SK-N-SH (cell line): Measurements from ENCODE around the gene COX4I1. TPM values are rescaled to one million over a fixed set of nuclear protein-coding genes. Genes with fewer than 3 reads are reported as not detected.

Experiments
- CTCF ChIA-PET: fragments of 300-600, 350-600 bp; formaldehyde crosslinking; extraction: SDS; loops from one replicate; lab custom pipeline; 2021; lab: Yijun Ruan, JAX
- POLR2A ChIA-PET: fragments of 350-600 bp; sonication (Branson Sonifier 250); formaldehyde crosslinking; extraction: SDS; loops from one replicate; lab custom pipeline; 2020; ENCODE audit warnings: antibody characterized with exemption, inconsistent platforms; lab: Yijun Ruan, JAX
- DNase-seq: peaks from one replicate; pipeline ENCODE4 v3.0.0; 2012
- H2AFZ ChIP-seq: fragments of 200-600 bp; sonication (generic); 2 replicates; pipeline ENCODE4 v1.8.1; 2016; ENCODE audit warnings: antibody characterized with exemption, mild to moderate bottlenecking, low read depth
- H3F3A ChIP-seq: fragments of 200-600 bp; sonication (generic); replicated peaks from 2 replicates; pipeline ENCODE3; 2016; ENCODE audit warnings: antibody characterized with exemption, mild to moderate bottlenecking; ENCODE audit not compliant: insufficient read depth
- H3K27ac ChIP-seq, 2 experiments: fragments of 200-500 bp in 1 of 2; fragments of 200-600 bp in 1 of 2; sonication (Bioruptor generic) in 1 of 2; sonication (generic), shearing (Covaris generic) in 1 of 2; 2 replicates each; pipeline versions ENCODE4 v1.5.1 to v1.6.1; 2014 to 2016; ENCODE audit warnings: low read depth in 2 of 2, inconsistent platforms in 1 of 2, low read length in 1 of 2, mild to moderate bottlenecking in 1 of 2, mixed read lengths in 1 of 2
- H3K27me3 ChIP-seq: fragments of 200-600 bp; sonication (generic), shearing (Covaris generic); 2 replicates; pipeline ENCODE4 v1.6.1; 2016; ENCODE audit warnings: mixed run types; ENCODE audit not compliant: insufficient read depth
- H3K36me3 ChIP-seq, 2 experiments: fragments of 200-500 bp in 1 of 2; fragments of 200-600 bp in 1 of 2; sonication (Bioruptor generic) in 1 of 2; sonication (generic) in 1 of 2; replicated peaks in 1 of 2; 2 replicates each; pipeline versions ENCODE3 to v1.5.1; 2014 to 2016; ENCODE audit warnings: low read length in 1 of 2, mild to moderate bottlenecking in 1 of 2; ENCODE audit not compliant: insufficient read depth in 2 of 2, control insufficient read depth in 1 of 2
- H3K4me1 ChIP-seq, 2 experiments: fragments of 200-500 bp in 1 of 2; fragments of 200-600 bp in 1 of 2; sonication (Bioruptor generic) in 1 of 2; sonication (generic), shearing (Covaris generic) in 1 of 2; 2 replicates each; pipeline versions ENCODE4 v1.5.1 to v1.6.1; 2014 to 2016; ENCODE audit warnings: low read depth in 1 of 2, low read length in 1 of 2, mixed run types in 1 of 2; ENCODE audit not compliant: insufficient read depth in 2 of 2, control insufficient read depth in 1 of 2
- H3K4me2 ChIP-seq: fragments of 200-600 bp; sonication (generic), shearing (Covaris generic); 2 replicates; pipeline ENCODE4 v1.6.1; 2017; ENCODE audit warnings: mixed run types
- H3K4me3 ChIP-seq, 2 experiments: fragments of 200-500 bp in 1 of 2; fragments of 200-600 bp in 1 of 2; sonication (Bioruptor generic) in 1 of 2; sonication (generic), shearing (Covaris generic) in 1 of 2; 2 replicates each; pipeline versions ENCODE4 v1.5.1 to v1.8.1; 2014 to 2016; ENCODE audit warnings: low read depth in 2 of 2, inconsistent platforms in 1 of 2, low read length in 1 of 2, mild to moderate bottlenecking in 1 of 2, mixed read lengths in 1 of 2, moderate library complexity in 1 of 2
- H3K79me2 ChIP-seq: fragments of 200-600 bp; sonication (generic); 2 replicates; pipeline ENCODE4 v1.8.1; 2017; ENCODE audit warnings: mild to moderate bottlenecking; ENCODE audit not compliant: insufficient read depth
- H3K9ac ChIP-seq: fragments of 200-600 bp; sonication (generic); 2 replicates; pipeline ENCODE4 v1.6.1; 2017; ENCODE audit warnings: mixed run types
- H3K9me2 ChIP-seq: fragments of 200-600 bp; sonication (generic); 2 replicates; pipeline ENCODE4 v1.6.1; 2017; ENCODE audit warnings: mixed run types
- H3K9me3 ChIP-seq: fragments of 200-600 bp; sonication (generic); 2 replicates; pipeline ENCODE4 v1.6.1; 2017; ENCODE audit warnings: mixed run types, mild to moderate bottlenecking, moderate library complexity
- H4K20me1 ChIP-seq: fragments of 200-600 bp; sonication (generic); 2 replicates; pipeline ENCODE4 v1.6.1; 2017; ENCODE audit warnings: mild to moderate bottlenecking, mixed run types; ENCODE audit not compliant: insufficient read depth
- CHD2 ChIP-seq: fragments of 150-350 bp; IDR thresholded peaks from 2 replicates; pipeline ENCODE4 v1.6.1; 2018; ENCODE audit warnings: low read length; ENCODE audit not compliant: partially characterized antibody
- CTCF ChIP-seq: fragments of 200-600 bp; sonication (generic); IDR thresholded peaks from 2 replicates; pipeline ENCODE4 v1.6.1; 2017; ENCODE audit warnings: antibody characterized with exemption, mild to moderate bottlenecking, moderate library complexity
- ELF1 ChIP-seq: IDR thresholded peaks from 2 replicates; pipeline ENCODE4 v1.4.0; 2012
- EP300 ChIP-seq, 2 experiments: IDR thresholded peaks; 2 replicates each; pipeline versions ENCODE4 v1.4.0 to v1.6.1; 2012; ENCODE audit warnings: borderline replicate concordance in 1 of 2, low read depth in 1 of 2, low read length in 1 of 2
- EZH2phosphoT487 ChIP-seq: fragments of 200-600 bp; sonication (generic); IDR thresholded peaks from 2 replicates; pipeline ENCODE4 v1.6.1; 2017; ENCODE audit warnings: low read depth, mixed run types, mild to moderate bottlenecking, antibody characterized with exemption, moderate library complexity, borderline replicate concordance
- FOXM1 ChIP-seq: IDR thresholded peaks from 2 replicates; pipeline ENCODE4 v1.4.0; 2012; ENCODE audit warnings: low read depth, mild to moderate bottlenecking
- JUND ChIP-seq: IDR thresholded peaks from 2 replicates; pipeline ENCODE4 v1.4.0; 2012
- MEF2A ChIP-seq: IDR thresholded peaks from 2 replicates; pipeline ENCODE4 v1.4.0; 2012; ENCODE audit warnings: low read depth, borderline replicate concordance
- MXI1 ChIP-seq: IDR thresholded peaks from 2 replicates; pipeline ENCODE4 v1.6.1; 2012; ENCODE audit warnings: mild to moderate bottlenecking, low read depth, low read length, improper control_type of control experiment
- NFIC ChIP-seq: IDR thresholded peaks from 2 replicates; pipeline ENCODE4 v1.4.0; 2012; ENCODE audit warnings: borderline replicate concordance
- NRF1 ChIP-seq: IDR thresholded peaks from 2 replicates; pipeline ENCODE4 v1.6.1; 2012; ENCODE audit warnings: low read depth, mild to moderate bottlenecking, low read length
- PBX3 ChIP-seq: IDR thresholded peaks from 2 replicates; pipeline ENCODE4; 2012
- POLR2AphosphoS5 ChIP-seq: IDR thresholded peaks from 2 replicates; pipeline ENCODE4 v1.6.1; 2012; ENCODE audit warnings: low read depth, low read length
- RAD21 ChIP-seq: IDR thresholded peaks from 2 replicates; pipeline ENCODE4 v1.6.1; 2012; ENCODE audit warnings: mild to moderate bottlenecking, low read length
- RCOR1 ChIP-seq: fragments of 150-350 bp; IDR thresholded peaks from 2 replicates; pipeline ENCODE4 v1.6.1; 2017; ENCODE audit warnings: antibody characterized with exemption, low read length
- REST ChIP-seq: IDR thresholded peaks from 2 replicates; pipeline ENCODE4 v1.6.1; 2012; ENCODE audit warnings: mild to moderate bottlenecking, low read depth, low read length, moderate library complexity
- SIN3A ChIP-seq: IDR thresholded peaks from 2 replicates; pipeline ENCODE4 v1.6.1; 2012; ENCODE audit warnings: low read depth, mild to moderate bottlenecking, low read length, moderate library complexity, borderline replicate concordance
- SMC3 ChIP-seq: IDR thresholded peaks from 2 replicates; pipeline ENCODE4 v1.6.1; 2012; ENCODE audit warnings: low read depth, low read length, improper control_type of control experiment
- TAF1 ChIP-seq: IDR thresholded peaks from 2 replicates; pipeline ENCODE4 v1.6.1; 2012; ENCODE audit warnings: low read depth, mild to moderate bottlenecking, low read length, moderate library complexity, borderline replicate concordance
- TEAD4 ChIP-seq: IDR thresholded peaks from 2 replicates; pipeline ENCODE4 v1.4.0; 2012; ENCODE audit warnings: mild to moderate bottlenecking, borderline replicate concordance; ENCODE audit not compliant: insufficient read depth
- USF1 ChIP-seq: IDR thresholded peaks from 2 replicates; pipeline ENCODE4 v1.4.0; 2012; ENCODE audit warnings: low read depth, borderline replicate concordance
- YY1 ChIP-seq: IDR thresholded peaks from 2 replicates; pipeline ENCODE4 v1.4.0; 2012; ENCODE audit warnings: low read depth, mild to moderate bottlenecking
- WGBS: methylation state at CpG from one replicate; pipeline ENCODE4 v1.1.6; 2017; ENCODE audit warnings: low lambda C conversion rate; 5-methylcytosine and 5-hydroxymethylcytosine counted together
- polyA plus RNA-seq, 3 experiments: library from polyadenylated mRNA; depleted of rRNA; stranded (reverse); fragments of >200 nt; gene quantifications; 2 replicates each; pipeline ENCODE4 v1.2.3, GENCODE V29; 2012

The COX4I1 gene
- polyA plus RNA-seq, 1 of the 3 experiments (the other 2 are of a cell fraction) = 1,294 TPM

- no peak for TF ChIP-seq REST
- TF ChIP-seq TEAD4 = no peak
Observed at GRCh38 chr16:85824161-85825135, 25.0 kb downstream of the COX4I1 start (continued).

DNA sequence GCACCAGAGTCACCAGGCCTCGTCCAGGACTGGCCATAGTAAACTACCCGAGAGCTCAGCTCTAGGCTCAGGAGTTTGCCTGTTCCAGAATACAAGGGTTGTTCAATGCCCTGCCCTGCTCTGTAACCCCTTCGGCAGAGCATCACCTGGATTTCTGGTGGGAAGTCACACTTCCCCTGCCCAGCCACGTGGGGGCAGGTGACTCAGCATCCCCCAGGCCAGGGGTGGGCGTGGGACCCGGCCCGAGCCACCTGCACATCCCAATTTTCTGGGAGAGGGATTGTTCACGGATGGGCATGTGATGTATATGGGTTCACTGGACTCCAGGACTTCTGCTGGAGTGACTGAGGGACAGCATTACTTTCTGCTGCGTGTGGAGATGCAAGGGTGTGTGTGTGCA is 25.8 kb downstream of the COX4I1 start:
- Histone ChIP-seq H3K36me3 (no peaks in the 10 kb centered on the region), H4K20me1 (no peaks in the 10 kb centered on the region), H3K4me3 (no peak overlapping the region), H3K9ac (no peak overlapping the region), H3K9me2 (no peaks in the 10 kb centered on the region), H2AFZ (no peak overlapping the region), H3K79me2 (no peaks in the 10 kb centered on the region), H3K27me3 (peaks cover 64% of the 10 kb centered on the region), H3K27ac (no peak overlapping the region)
- POLR2A ChIA-PET = no interaction called here
- TF ChIP-seq CTCF = no peak; the same call in 1 of the 2 replicates
- TF ChIP-seq POLR2AphosphoS5 = no peak
- no peak for TF ChIP-seq NRF1
- no peak for TF ChIP-seq MXI1
- no peak for TF ChIP-seq USF1
- TF ChIP-seq SIN3A = no peak
- no peak for TF ChIP-seq EP300 (IDR thresholded peaks at IDR 0.05; ENCODE audit: borderline replicate concordance in 1 of 2, low read depth in 1 of 2, low read length in 1 of 2)
- no peak for TF ChIP-seq NFIC
- no peak for TF ChIP-seq EZH2phosphoT487
- TF ChIP-seq CHD2 = no peak
- TF ChIP-seq RCOR1 = no peak
- TF ChIP-seq MEF2A = no peak
- no peak for TF ChIP-seq JUND
- TF ChIP-seq YY1 = no peak
- no peak for TF ChIP-seq RAD21
- no peak for TF ChIP-seq TAF1
- no peak for TF ChIP-seq ELF1
- no peak for TF ChIP-seq SMC3
- no peak for TF ChIP-seq PBX3
- TF ChIP-seq FOXM1 = no peak
- TF ChIP-seq, all 33 proteins: peak for 0
- no peak overlapping the region for H3K4me2 ChIP-seq
- CTCF ChIA-PET = interaction anchor here (0.6 kb wide), 1 partner anchor 166 kb away, joined by 3 read pairs; no protein-coding TSS in a partner anchor
- 4% methylated on average over 8 of the region's 9 CpGs for WGBS
- H3F3A ChIP-seq = no peaks in the 10 kb centered on the region
- no peaks in the 10 kb centered on the region for H3K9me3 ChIP-seq
- no peak for DNase-seq
- H3K4me1 ChIP-seq = no peaks in the 10 kb centered on the region
